HepG2 (cell line): Measurements from ENCODE around the gene DLEC1. TPM values are rescaled to one million over a fixed set of nuclear protein-coding genes. Genes with fewer than 3 reads are reported as not detected.

Source experiments
- CC2D1A ChIP-seq: sonication (generic); formaldehyde crosslinking; IDR thresholded peaks from 2 replicates; pipeline ENCODE4 v1.8.1; 2023; ENCODE audit warnings: mild to moderate bottlenecking, missing genetic modification reagents
- EEA1 ChIP-seq: sonication (generic); formaldehyde crosslinking; IDR thresholded peaks from 2 replicates; pipeline ENCODE4 v1.5.1; 2020; ENCODE audit warnings: mild to moderate bottlenecking, missing genetic modification reagents, borderline replicate concordance
- IRF1 ChIP-seq: sonication (generic); formaldehyde crosslinking; IDR thresholded peaks from 2 replicates; pipeline ENCODE4 v1.4.0; 2020; ENCODE audit warnings: low read depth, mild to moderate bottlenecking, missing genetic modification reagents
- JUN ChIP-seq: sonication (generic); formaldehyde crosslinking; IDR thresholded peaks from 2 replicates; pipeline ENCODE4 v1.4.0; 2020; ENCODE audit warnings: mild to moderate bottlenecking, missing genetic modification reagents
- KAT7 ChIP-seq: IDR thresholded peaks from 2 replicates; pipeline ENCODE4 v1.6.1; 2018; ENCODE audit warnings: borderline replicate concordance, missing compliant biosample characterization
- NFYB ChIP-seq: sonication (generic); formaldehyde crosslinking; IDR thresholded peaks from 2 replicates; pipeline ENCODE4 v1.4.0; 2020; ENCODE audit warnings: missing genetic modification reagents
- PHB2 ChIP-seq: fragments of 450-650 bp; IDR thresholded peaks from 2 replicates; pipeline ENCODE4 v1.6.1; 2018; ENCODE audit not compliant: partially characterized antibody
- POGZ ChIP-seq: sonication (generic); formaldehyde crosslinking; IDR thresholded peaks from 2 replicates; pipeline ENCODE4 v1.4.0; 2020; ENCODE audit warnings: mild to moderate bottlenecking, missing genetic modification reagents
- POLR2AphosphoS5 ChIP-seq: IDR thresholded peaks from 2 replicates; pipeline ENCODE4 v1.6.1; 2012; ENCODE audit warnings: low read depth, low read length
- PREB ChIP-seq: sonication (generic); formaldehyde crosslinking; IDR thresholded peaks from 2 replicates; pipeline ENCODE4 v1.4.0; 2020; ENCODE audit warnings: missing genetic modification reagents
- SNAPC5 ChIP-seq: sonication (generic); formaldehyde crosslinking; IDR thresholded peaks from 2 replicates; pipeline ENCODE4 v1.8.1; 2023; ENCODE audit warnings: mild to moderate bottlenecking, missing genetic modification reagents, borderline replicate concordance
- ZBTB21 ChIP-seq: sonication (generic); formaldehyde crosslinking; IDR thresholded peaks from 2 replicates; pipeline ENCODE4 v1.4.0; 2020; ENCODE audit warnings: missing genetic modification reagents
- ZFP90 ChIP-seq: sonication (generic); formaldehyde crosslinking; IDR thresholded peaks from 2 replicates; pipeline ENCODE4 v1.8.0; 2022; ENCODE audit warnings: missing genetic modification reagents, mild to moderate bottlenecking, inconsistent platforms, borderline replicate concordance
- ZKSCAN1 ChIP-seq: fragments of 150-350 bp; IDR thresholded peaks from 2 replicates; pipeline ENCODE4 v1.6.1; 2014; ENCODE audit warnings: low read length
- ZNF253 ChIP-seq: sonication (generic); formaldehyde crosslinking; IDR thresholded peaks from 2 replicates; pipeline ENCODE4 v1.8.0; 2022; ENCODE audit warnings: mild to moderate bottlenecking, missing genetic modification reagents, borderline replicate concordance
- ZNF292 ChIP-seq: sonication (generic); formaldehyde crosslinking; IDR thresholded peaks from 2 replicates; pipeline ENCODE4 v1.8.1; 2022; ENCODE audit warnings: mild to moderate bottlenecking, low read depth, missing genetic modification reagents, borderline replicate concordance
- ZNF343 ChIP-seq: sonication (generic); formaldehyde crosslinking; IDR thresholded peaks from 2 replicates; pipeline ENCODE4 v1.4.0; 2020; ENCODE audit warnings: mild to moderate bottlenecking, missing genetic modification reagents
- ZNF530 ChIP-seq: sonication (generic); formaldehyde crosslinking; IDR thresholded peaks from 2 replicates; pipeline ENCODE4 v1.5.0; 2020; ENCODE audit warnings: low read depth, mild to moderate bottlenecking, missing genetic modification reagents
- ZNF609 ChIP-seq: sonication (generic); formaldehyde crosslinking; IDR thresholded peaks from 2 replicates; pipeline ENCODE4 v1.4.0; 2020; ENCODE audit warnings: mild to moderate bottlenecking, missing genetic modification reagents, borderline replicate concordance
- ZNF713 ChIP-seq: sonication (generic); formaldehyde crosslinking; IDR thresholded peaks from 2 replicates; pipeline ENCODE4 v1.4.0; 2020; ENCODE audit warnings: mild to moderate bottlenecking, missing genetic modification reagents
- ZNF724P ChIP-seq: sonication (generic); formaldehyde crosslinking; IDR thresholded peaks from 2 replicates; pipeline ENCODE4 v1.8.0; 2022; ENCODE audit warnings: missing genetic modification reagents, borderline replicate concordance
- ZNF773 ChIP-seq: sonication (generic); formaldehyde crosslinking; IDR thresholded peaks from 2 replicates; pipeline ENCODE4 v1.4.0; 2020; ENCODE audit warnings: missing genetic modification reagents, borderline replicate concordance
- ZNF784 ChIP-seq: sonication (generic); formaldehyde crosslinking; IDR thresholded peaks from 2 replicates; pipeline ENCODE4 v1.5.1; 2020; ENCODE audit warnings: missing genetic modification reagents, mild to moderate bottlenecking, borderline replicate concordance
- ZSCAN31 ChIP-seq: sonication (generic); formaldehyde crosslinking; IDR thresholded peaks from 2 replicates; pipeline ENCODE4 v1.5.0; 2020; ENCODE audit warnings: low read depth, mild to moderate bottlenecking, missing genetic modification reagents
- polyA plus RNA-seq, 8 experiments: library from polyadenylated mRNA; depleted of rRNA in 3 of 8; stranded (reverse) in 7 of 8; unstranded in 1 of 8; fragments of >200 nt; fragmentation: Illumina TruSeq in 4 of 8; extraction: Trizol in 4 of 8; gene quantifications; 2 replicates each; pipeline versions ENCODE4 v1.2.1 to v1.2.3, GENCODE V29; 2011 to 2016; ENCODE audit warnings: low read depth in 4 of 8, missing spikeins in 1 of 8, mixed read lengths in 1 of 8; ENCODE audit not compliant: insufficient read depth in 1 of 8
- total RNA-seq, 5 experiments: library from RNA; depleted of rRNA; stranded (reverse); fragments of >200 nt; fragmentation: Illumina TruSeq; extraction: Trizol; gene quantifications; 2 replicates each; pipeline ENCODE4 v1.2.3, GENCODE V29; 2016; ENCODE audit warnings: low read depth in 1 of 5

The DLEC1 gene
- total and polyA plus RNA-seq, 2 of the 13 experiments (the other 11 are each of a cell fraction or from before 2014, with no cell fraction given), result 0.09 TPM; not detected in 1

- TF ChIP-seq ZNF609, result no peak; the same call in 1 of the 2 replicates
- no peak for TF ChIP-seq ZNF773
- no peak for TF ChIP-seq ZNF713 (CRISPR knock-in tag)
- no peak for TF ChIP-seq ZNF343 (CRISPR knock-in tag)
- TF ChIP-seq EEA1 (CRISPR knock-in tag), result no peak
- no peak for TF ChIP-seq ZNF292 (CRISPR knock-in tag)
- no peak for TF ChIP-seq ZNF253 (CRISPR knock-in tag)
- no peak for TF ChIP-seq ZNF784 (CRISPR knock-in tag)
- no peak for TF ChIP-seq ZBTB21 (CRISPR knock-in tag)
- TF ChIP-seq POLR2AphosphoS5, result no peak
- 0 out of 2 replicates have a peak, but pooled peaks have one; percentile 5 for TF ChIP-seq POGZ (CRISPR knock-in tag)
- no peak for TF ChIP-seq NFYB (CRISPR knock-in tag)
- TF ChIP-seq ZSCAN31, result no peak
- TF ChIP-seq ZFP90 (CRISPR knock-in tag), result no peak
- no peak for TF ChIP-seq PHB2
- TF ChIP-seq KAT7 (CRISPR knock-in tag), result 0 out of 2 replicates have a peak, but pooled peaks have one; percentile 40
- no peak for TF ChIP-seq JUN (CRISPR knock-in tag)
- TF ChIP-seq IRF1 (CRISPR knock-in tag), result no peak
- no peak for TF ChIP-seq ZNF530
- TF ChIP-seq PREB (CRISPR knock-in tag), result no peak
- no peak for TF ChIP-seq ZNF724P (CRISPR knock-in tag)
- no peak for TF ChIP-seq ZKSCAN1
- no peak for TF ChIP-seq SNAPC5 (CRISPR knock-in tag)
- no peak for TF ChIP-seq CC2D1A (CRISPR knock-in tag)
Measured at GRCh38 chr3:38165722-38166387, 126.8 kb downstream of the DLEC1 start (continued).
